RWPE1 (cell line): ENCODE measurements around the gene ABCF3.

Experiments used
- CTCF ChIA-PET: fragments of 350-600 bp; sonication (Branson Sonifier 250); formaldehyde crosslinking; extraction: SDS; loops from one replicate; lab custom pipeline; 2021; lab: Yijun Ruan, JAX
- POLR2A ChIA-PET: fragments of 400-600 bp; formaldehyde crosslinking; extraction: SDS; loops from one replicate; lab custom pipeline; 2020; ENCODE audit warnings: antibody characterized with exemption; ENCODE audit not compliant: low non-redundant PET; lab: Yijun Ruan, JAX
- DNase-seq: peaks from one replicate; pipeline ENCODE4 v3.0.0; 2012; ENCODE audit warnings: low spot score
- H3K27ac ChIP-seq: fragments of 450-650 bp; 2 replicates; pipeline ENCODE4 v1.5.1; 2017
- TF ChIP-seq, protein P1 (sequence below): fragments of 450-650 bp; conservative IDR thresholded peaks from 2 replicates; pipeline ENCODE4 v1.5.1; 2017; ENCODE audit warnings: low read depth, mild to moderate bottlenecking

Gene ABCF3

DNA sequence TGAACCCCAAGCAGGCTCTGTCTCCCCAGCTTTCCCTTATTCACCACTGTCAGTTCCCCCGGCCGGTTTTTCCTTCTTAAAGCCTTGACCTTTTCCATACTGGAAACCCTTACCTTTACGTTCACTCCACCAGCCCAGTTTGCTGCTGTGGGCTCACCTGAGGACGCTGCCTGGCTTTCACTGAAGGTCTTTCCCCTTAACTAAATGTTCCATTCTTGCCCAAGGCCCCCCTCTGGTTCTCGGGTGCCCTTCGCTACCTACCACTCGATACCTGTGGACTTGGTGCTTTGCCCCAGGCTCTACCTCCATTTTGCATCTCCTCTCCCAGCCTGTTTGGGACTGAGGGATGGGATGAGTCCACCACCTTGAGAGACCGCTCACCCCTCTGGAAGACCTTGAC lies 10.5 kb upstream of the ABCF3 start:
- DNase-seq: no peak
- ChIA-PET CTCF (interaction anchor here (0.9 kb wide), 1 partner anchor 114 kb away, joined by 3 read pairs; no protein-coding TSS in a partner anchor), POLR2A (interaction anchor here (0.6 kb wide), 1 partner anchor 22 kb away, joined by 3 read pairs; no protein-coding TSS in a partner anchor)
- H3K27ac ChIP-seq: peak overlapping the region; percentile 94
- TF ChIP-seq, protein P1, sequence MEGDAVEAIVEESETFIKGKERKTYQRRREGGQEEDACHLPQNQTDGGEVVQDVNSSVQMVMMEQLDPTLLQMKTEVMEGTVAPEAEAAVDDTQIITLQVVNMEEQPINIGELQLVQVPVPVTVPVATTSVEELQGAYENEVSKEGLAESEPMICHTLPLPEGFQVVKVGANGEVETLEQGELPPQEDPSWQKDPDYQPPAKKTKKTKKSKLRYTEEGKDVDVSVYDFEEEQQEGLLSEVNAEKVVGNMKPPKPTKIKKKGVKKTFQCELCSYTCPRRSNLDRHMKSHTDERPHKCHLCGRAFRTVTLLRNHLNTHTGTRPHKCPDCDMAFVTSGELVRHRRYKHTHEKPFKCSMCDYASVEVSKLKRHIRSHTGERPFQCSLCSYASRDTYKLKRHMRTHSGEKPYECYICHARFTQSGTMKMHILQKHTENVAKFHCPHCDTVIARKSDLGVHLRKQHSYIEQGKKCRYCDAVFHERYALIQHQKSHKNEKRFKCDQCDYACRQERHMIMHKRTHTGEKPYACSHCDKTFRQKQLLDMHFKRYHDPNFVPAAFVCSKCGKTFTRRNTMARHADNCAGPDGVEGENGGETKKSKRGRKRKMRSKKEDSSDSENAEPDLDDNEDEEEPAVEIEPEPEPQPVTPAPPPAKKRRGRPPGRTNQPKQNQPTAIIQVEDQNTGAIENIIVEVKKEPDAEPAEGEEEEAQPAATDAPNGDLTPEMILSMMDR: no peak

DNA sequence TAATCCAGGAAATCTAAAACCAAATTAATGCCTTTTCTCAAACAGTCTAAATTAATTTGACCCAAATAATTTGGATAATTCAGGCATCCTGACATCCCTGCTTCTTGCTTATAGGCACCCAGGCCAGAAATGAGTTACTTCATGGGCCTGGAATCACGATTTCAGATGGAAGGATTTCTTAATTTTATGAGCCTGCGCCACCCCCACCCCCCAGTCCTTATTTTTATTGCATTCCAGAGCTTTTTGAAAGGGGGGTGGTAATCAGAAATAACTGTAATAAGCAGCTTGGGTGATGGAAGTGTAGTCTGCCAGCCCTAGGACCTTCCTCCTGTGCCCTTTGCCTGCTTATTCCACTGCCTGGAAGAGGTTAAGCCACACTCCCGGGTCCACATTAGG lies 10.0 kb upstream of the ABCF3 start:
- ChIA-PET CTCF (interaction anchor here (0.9 to 1.2 kb wide), 2 partner anchors 74 to 113 kb away, joined by 3 to 4 read pairs; no protein-coding TSS in a partner anchor), POLR2A (no interaction called here)
- peak overlapping the region; percentile 94 for H3K27ac ChIP-seq
- no peak for DNase-seq
- TF ChIP-seq, protein P1: no peak

DNA sequence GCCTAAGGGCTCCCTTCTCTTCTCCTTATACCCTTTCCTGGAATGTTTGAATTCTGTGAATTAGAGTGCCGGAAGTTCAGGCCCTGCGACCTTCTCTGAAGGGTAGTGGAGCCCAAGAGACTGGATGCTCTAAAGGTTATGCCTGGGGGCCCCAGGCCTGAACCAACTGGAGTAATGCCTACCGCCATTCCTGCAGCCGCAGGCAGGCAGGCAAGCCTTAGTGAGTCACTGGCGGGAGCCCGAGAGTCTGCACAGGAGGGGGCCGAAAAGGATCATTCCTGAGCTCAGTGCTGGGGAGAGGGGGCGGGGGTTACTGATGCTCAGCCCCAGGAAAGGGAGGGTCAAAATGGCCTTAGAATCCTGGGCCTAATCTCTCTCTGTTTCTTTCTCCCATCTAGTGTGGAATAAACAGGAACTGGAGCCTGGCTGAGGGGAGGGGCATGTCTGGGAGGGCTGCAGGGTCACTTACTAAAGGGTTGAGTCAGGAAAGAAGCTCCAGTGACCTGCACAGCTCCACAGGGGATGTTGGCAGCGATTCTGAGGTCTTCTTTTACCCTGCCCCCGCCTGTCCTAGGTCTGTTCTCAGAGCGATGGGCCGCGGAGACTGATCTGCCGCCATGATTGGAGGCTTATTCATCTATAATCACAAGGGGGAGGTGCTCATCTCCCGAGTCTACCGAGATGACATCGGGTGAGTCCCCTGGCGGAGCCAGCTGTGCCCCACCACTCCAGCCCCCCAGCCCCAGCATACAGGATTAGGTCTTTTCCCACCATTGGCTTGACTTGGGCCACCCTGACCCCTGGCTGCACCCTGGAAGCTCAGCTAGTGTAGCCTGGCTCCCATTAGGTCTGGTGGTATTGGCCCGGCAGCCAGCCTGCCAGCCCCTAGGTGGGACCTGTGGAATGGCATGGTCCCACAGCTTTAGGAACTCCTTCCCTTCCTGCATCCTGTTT lies 9.3 kb upstream of the ABCF3 start:
- TF ChIP-seq, protein P1: no peak
- ChIA-PET POLR2A (interaction anchor here (0.5 to 0.9 kb wide), 3 partner anchors 10 to 18 kb away, joined by 3 to 5 read pairs (median 4); partner anchors contain the start of gene ABCF3), CTCF (interaction anchor here (0.8 to 1.2 kb wide), 3 partner anchors 50 to 113 kb away, joined by 3 to 6 read pairs (median 4); no protein-coding TSS in a partner anchor)
- DNase-seq: peak; percentile 92
- peak overlapping the region; percentile 94 for H3K27ac ChIP-seq

DNA sequence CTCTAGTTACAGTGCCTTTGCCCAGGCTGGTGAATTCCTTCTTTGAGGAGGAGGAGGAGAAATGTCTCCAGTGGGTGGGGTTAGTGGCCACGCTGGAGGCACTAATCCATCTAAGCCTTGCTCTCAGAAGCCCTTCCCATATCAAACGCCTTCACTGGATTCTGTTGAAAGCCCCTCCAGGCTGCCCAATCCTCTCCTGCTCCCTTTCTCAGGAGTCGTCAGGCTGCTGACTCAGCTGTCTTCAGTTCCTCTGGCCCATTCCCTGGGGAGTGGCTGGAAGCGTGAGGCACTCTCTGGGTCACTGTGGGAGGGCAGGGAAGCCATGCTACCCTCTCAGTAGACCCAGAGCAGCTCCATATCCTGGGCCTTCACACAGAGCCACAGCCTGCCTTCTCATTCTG lies 8.7 kb upstream of the ABCF3 start:
- ChIA-PET POLR2A (interaction anchor here (0.5 to 0.9 kb wide), 3 partner anchors 9 to 19 kb away, joined by 3 to 5 read pairs (median 4); partner anchors contain the start of gene ABCF3), CTCF (interaction anchor here (0.8 to 1.2 kb wide), 2 partner anchors 49 to 73 kb away, joined by 4 to 6 read pairs; no protein-coding TSS in a partner anchor)
- peak overlapping the region; percentile 94 for H3K27ac ChIP-seq
- DNase-seq: no peak
- TF ChIP-seq, protein P1: no peak

DNA sequence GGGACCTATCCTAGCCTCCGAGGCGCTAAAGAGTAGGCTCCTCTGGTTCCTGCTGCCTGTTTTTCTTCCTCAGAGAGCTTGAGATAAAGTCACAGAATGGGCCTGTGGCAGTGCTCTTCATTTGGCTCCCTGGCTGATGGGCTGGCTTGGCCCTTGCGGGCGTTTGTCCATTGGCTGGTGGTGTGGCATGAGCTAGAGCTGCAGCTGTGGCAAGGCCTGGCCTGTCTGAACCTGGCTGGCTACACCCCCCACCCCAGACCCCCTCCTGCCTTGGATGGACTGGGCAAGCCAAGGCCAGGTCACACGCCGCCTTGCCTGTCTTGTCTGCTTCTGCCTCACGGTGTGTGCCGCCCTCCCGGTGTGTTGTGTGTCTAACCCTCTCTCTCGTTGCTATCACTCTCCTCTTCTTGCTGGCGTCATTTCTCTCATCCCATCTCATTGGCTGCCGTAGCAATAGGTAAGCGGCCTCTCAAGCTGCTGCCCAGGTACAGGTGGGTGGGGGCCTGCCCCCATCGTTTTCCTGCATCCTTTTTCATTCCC lies 8.2 kb upstream of the ABCF3 start:
- ChIA-PET POLR2A (no interaction called here), CTCF (no interaction called here)
- TF ChIP-seq, protein P1: no peak
- DNase-seq: no peak
- peak overlapping the region; percentile 94 for H3K27ac ChIP-seq
